ENCODE results near the gene CENPK.

GRCh38 chr5:65555287-65555686, 7.7 kb downstream of the CENPK start:
- TF ChIP-seq, protein P1, sequence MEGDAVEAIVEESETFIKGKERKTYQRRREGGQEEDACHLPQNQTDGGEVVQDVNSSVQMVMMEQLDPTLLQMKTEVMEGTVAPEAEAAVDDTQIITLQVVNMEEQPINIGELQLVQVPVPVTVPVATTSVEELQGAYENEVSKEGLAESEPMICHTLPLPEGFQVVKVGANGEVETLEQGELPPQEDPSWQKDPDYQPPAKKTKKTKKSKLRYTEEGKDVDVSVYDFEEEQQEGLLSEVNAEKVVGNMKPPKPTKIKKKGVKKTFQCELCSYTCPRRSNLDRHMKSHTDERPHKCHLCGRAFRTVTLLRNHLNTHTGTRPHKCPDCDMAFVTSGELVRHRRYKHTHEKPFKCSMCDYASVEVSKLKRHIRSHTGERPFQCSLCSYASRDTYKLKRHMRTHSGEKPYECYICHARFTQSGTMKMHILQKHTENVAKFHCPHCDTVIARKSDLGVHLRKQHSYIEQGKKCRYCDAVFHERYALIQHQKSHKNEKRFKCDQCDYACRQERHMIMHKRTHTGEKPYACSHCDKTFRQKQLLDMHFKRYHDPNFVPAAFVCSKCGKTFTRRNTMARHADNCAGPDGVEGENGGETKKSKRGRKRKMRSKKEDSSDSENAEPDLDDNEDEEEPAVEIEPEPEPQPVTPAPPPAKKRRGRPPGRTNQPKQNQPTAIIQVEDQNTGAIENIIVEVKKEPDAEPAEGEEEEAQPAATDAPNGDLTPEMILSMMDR (IDR thresholded peaks at IDR 0.05; ENCODE audit: low read length): no peak
- no peak for TF ChIP-seq EZH2 (IDR thresholded peaks at IDR 0.05; ENCODE audit: borderline replicate concordance, low read length)
